Brain microvascular endothelial cell (primary cell): ENCODE results near the gene ROCK2.
A peak's percentile ranks its signal among the peaks of the same experiment; 100 is the strongest.

Experiments used
- DNase-seq: peaks from one replicate; pipeline ENCODE4 v3.0.0-alpha.2; 2020
- H3K27ac ChIP-seq: fragments of 250-450 bp; sonication (Bioruptor Pico); 2 replicates; pipeline ENCODE4 v1.5.1; 2020; ENCODE audit warnings: mild to moderate bottlenecking, moderate library complexity
- H3K27me3 ChIP-seq: fragments of 250-450 bp; sonication (Bioruptor Pico); replicated peaks from 2 replicates; pipeline ENCODE4 v1.5.1; 2020; ENCODE audit warnings: mild to moderate bottlenecking
- H3K36me3 ChIP-seq: fragments of 250-450 bp; sonication (Bioruptor Pico); replicated peaks from 2 replicates; pipeline ENCODE4 v1.5.1; 2020; ENCODE audit warnings: mild to moderate bottlenecking
- H3K4me3 ChIP-seq: 2 replicates; pipeline ENCODE4 v1.5.1; 2011; ENCODE audit warnings: low read depth, mild to moderate bottlenecking, control low read depth, low read length, moderate library complexity
- in situ Hi-C: cut with HindIII; loops from 2 replicates; pipeline ENCODE4 v1.10.0; 2017; ENCODE audit warnings: low sequenced_read_pairs, low pct_ligation_motif_present
- TF ChIP-seq, protein P1 (sequence below): IDR thresholded peaks from 2 replicates; pipeline ENCODE4 v1.5.1; 2011; ENCODE audit warnings: low read depth, mild to moderate bottlenecking, moderate library complexity, low read length, control low read depth, inconsistent platforms; ENCODE audit errors: missing control alignments

The ROCK2 gene

DNA sequence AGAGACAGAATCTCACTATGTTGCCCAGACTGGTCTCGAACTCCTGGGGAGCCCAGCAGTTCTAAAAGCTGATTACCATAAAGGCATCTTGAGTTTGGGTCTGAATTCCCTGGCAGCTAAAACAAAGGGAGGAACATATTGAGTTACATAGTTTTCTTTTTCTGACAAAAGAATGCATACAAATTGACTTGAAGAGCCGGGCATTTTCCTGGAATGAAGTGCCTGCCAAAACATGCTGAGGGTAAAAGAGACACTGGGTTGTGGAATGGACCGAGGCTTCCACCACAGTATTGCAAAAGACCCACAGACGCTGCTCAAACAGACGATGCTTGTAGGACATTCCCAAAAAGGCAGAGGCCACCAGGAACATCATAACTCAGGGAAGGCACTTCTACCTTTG lies 35.1 kb upstream of the ROCK2 start:
- no peak for DNase-seq
- no peak overlapping the region for H3K4me3 ChIP-seq
- TF ChIP-seq, protein P1, sequence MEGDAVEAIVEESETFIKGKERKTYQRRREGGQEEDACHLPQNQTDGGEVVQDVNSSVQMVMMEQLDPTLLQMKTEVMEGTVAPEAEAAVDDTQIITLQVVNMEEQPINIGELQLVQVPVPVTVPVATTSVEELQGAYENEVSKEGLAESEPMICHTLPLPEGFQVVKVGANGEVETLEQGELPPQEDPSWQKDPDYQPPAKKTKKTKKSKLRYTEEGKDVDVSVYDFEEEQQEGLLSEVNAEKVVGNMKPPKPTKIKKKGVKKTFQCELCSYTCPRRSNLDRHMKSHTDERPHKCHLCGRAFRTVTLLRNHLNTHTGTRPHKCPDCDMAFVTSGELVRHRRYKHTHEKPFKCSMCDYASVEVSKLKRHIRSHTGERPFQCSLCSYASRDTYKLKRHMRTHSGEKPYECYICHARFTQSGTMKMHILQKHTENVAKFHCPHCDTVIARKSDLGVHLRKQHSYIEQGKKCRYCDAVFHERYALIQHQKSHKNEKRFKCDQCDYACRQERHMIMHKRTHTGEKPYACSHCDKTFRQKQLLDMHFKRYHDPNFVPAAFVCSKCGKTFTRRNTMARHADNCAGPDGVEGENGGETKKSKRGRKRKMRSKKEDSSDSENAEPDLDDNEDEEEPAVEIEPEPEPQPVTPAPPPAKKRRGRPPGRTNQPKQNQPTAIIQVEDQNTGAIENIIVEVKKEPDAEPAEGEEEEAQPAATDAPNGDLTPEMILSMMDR: no peak
- in situ Hi-C loops: no loop called here
- no peaks in the 10 kb centered on the region for H3K27me3 ChIP-seq
- H3K27ac ChIP-seq: no peak overlapping the region
- H3K36me3 ChIP-seq: no peaks in the 10 kb centered on the region

DNA sequence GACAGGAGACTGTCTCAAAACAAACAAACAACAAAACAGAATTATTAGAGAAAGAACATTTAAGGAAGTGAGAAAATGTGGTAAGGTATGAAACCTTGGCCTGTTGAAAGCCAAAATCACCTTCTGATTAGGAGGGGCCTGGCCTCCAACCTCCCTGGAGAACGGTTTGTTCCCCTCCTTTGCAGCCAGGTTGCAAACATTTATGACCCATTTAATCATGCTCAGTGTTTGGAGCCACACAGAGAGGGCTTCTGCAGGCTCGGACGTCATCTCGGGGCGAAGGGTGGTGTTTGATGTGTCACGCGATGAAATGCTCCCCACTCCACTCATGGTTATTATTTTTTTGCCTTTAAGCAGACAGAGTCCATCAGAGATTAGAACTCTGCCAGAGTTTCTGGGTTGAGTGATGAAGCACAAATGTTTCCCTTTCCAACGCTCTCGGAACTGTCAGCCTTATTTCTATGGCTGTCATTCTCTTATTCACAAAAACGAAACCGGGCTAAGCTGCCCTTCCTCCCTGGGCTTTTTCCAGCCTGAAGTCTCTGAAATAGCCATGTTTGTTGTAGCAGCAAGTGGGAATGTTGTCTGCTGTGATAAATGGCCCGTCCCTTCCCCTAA lies 33.6 kb upstream of the ROCK2 start:
- H3K27me3 ChIP-seq: no peaks in the 10 kb centered on the region
- H3K27ac ChIP-seq: no peak overlapping the region
- TF ChIP-seq, protein P1: no peak
- no peak overlapping the region for H3K4me3 ChIP-seq
- in situ Hi-C loops: no loop called here
- no peaks in the 10 kb centered on the region for H3K36me3 ChIP-seq
- no peak for DNase-seq

DNA sequence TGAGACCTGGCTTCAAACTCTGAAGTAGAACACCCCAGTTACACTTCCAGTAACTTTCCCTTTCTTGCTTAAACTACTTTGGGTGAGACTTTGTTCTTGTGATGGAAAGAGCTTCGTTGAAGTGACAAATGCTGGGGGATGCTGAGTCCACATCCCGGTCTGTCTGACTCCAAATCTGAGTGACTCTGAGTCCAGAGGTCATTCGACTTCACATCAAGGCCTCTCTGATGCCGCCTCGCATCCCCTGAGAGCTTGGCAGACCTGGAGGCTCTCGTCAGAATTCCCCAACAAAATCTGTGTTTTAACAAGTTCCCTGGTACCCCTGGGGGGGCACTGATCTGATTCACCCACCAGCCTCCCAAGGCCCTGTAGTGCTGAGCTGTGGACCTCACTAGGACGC lies 31.6 kb upstream of the ROCK2 start:
- TF ChIP-seq, protein P1: no peak
- in situ Hi-C loops: no loop called here
- no peak for DNase-seq
- Histone ChIP-seq H3K36me3 (no peaks in the 10 kb centered on the region), H3K27ac (no peak overlapping the region), H3K27me3 (no peaks in the 10 kb centered on the region), H3K4me3 (no peak overlapping the region)

DNA sequence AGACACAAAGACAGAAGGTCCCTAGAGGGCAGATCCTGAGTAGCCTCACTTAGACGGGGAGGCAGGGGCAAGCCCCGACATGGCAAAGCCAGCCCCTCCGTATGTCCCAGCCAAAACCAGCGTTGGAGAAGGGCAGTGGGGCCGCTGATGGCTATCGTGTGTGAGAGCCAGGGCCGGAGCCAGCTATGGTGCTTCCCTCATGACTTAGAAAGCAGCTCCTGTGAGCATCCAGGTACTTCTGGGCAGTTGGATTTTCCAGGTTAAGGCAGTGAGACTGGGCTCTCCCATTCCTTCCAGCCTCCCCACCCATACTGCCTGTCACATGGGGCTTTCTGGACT lies 31.2 kb upstream of the ROCK2 start:
- TF ChIP-seq, protein P1: no peak
- DNase-seq: no peak
- no peaks in the 10 kb centered on the region for H3K27me3 ChIP-seq
- H3K36me3 ChIP-seq: no peaks in the 10 kb centered on the region
- no peak overlapping the region for H3K4me3 ChIP-seq
- in situ Hi-C loops: no loop called here
- no peak overlapping the region for H3K27ac ChIP-seq

DNA sequence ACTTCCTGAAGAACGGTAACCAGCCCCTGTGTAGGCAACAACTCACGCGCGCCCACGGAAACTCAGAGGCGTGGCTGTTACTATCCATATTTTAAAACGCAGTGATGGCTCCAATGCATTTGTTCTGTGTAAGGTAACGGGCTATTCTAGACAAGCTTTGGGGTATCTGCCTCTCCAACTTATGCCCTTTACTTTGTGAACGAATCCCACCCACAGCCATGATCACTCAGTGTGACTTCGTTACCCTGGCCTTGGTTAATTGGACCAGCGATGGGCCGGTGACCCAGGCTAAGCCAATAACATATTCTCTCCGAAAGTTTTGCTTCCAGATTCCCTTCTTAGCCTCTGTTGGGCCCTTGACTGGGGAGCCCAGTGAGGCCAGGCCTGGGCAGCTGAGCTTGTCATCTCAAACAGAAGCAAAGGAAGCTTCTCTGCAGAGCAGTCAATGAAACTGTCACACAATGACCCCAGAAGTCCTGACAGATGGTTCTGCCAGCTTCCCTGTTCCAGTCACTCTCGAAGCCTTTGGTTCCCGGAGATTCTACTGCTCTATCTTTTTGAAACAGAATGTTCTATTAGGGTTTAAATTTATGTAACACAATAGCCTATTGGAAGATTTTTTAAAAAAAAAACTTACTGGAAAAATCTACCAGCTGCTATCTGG lies 30.7 kb upstream of the ROCK2 start:
- peak overlapping the region; percentile 87 for H3K27ac ChIP-seq
- DNase-seq: no peak
- H3K4me3 ChIP-seq: no peak overlapping the region
- H3K27me3 ChIP-seq: no peaks in the 10 kb centered on the region
- in situ Hi-C loops: no loop called here
- no peaks in the 10 kb centered on the region for H3K36me3 ChIP-seq
- TF ChIP-seq, protein P1: no peak

DNA sequence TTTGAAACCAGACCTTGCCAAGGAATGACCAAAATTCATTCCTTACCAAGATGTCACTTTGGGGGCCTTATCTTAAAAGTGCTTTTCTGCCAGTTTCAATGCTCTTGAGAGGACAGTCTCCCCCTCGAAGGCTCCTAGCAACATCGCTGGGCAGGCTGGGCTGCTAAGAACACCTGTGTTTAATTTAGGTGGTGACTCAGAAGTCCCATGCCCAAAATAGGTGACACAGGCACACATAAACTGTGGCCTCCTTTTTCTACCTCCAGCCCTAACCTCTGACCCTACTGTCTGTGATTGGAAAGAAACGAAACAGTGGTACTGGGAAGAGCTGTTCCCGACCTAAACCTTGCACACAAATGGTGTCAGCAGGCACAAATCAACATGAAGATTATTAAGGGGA lies 28.7 kb upstream of the ROCK2 start:
- Histone ChIP-seq H3K36me3 (no peaks in the 10 kb centered on the region), H3K27ac (no peak overlapping the region), H3K27me3 (no peaks in the 10 kb centered on the region), H3K4me3 (no peak overlapping the region)
- in situ Hi-C loops: no loop called here
- TF ChIP-seq, protein P1: no peak
- no peak for DNase-seq
